Measurements from ENCODE around the gene DCAF8L2. TPM values are rescaled to one million over a fixed set of nuclear protein-coding genes. Genes with fewer than 3 reads are reported as not detected.

Gene DCAF8L2
- total and polyA plus RNA-seq, 2 donors (not counting 3 experiments of a cell fraction or from before 2014, with no cell fraction given): 0.15 to 0.36 TPM

GRCh38 chrX:27656581-27656980 lies 66.4 kb downstream of the DCAF8L2 start:
- dilution Hi-C loops (cut with MboI; ENCODE audit: extremely low pct_ligation_motif_present, low sequenced_read_pairs): no loop called here
- Histone ChIP-seq H3K4me1 (ENCODE audit: control insufficient read depth, extremely low read depth, insufficient read depth, low read length) (no peaks in the 10 kb centered on the region), H3K4me2 (ENCODE audit: insufficient read depth, low read length) (no peak overlapping the region), H3K27ac (ENCODE audit: insufficient read depth, low read depth, low read length) (no peak overlapping the region), H3K9me1 (replicated peaks; ENCODE audit: control insufficient read depth, extremely low read depth, insufficient read depth, low read length) (no peaks in the 10 kb centered on the region), H3K79me2 (ENCODE audit: control insufficient read depth, insufficient read depth, low read length) (no peaks in the 10 kb centered on the region), H2AFZ (ENCODE audit: low read depth, low read length) (no peak overlapping the region), H3K27me3 (ENCODE audit: control insufficient read depth in 2 of 2, insufficient read depth in 2 of 2, low read length in 2 of 2) (no peaks in the 10 kb centered on the region), H3K9ac (replicated peaks; ENCODE audit: extremely low read depth, insufficient read depth, low read length) (no peak overlapping the region), H3K4me3 (replicated peaks in 1 of 3; ENCODE audit: insufficient read depth in 1 of 3, low read depth in 1 of 3, low read length in 3 of 3) (no peak overlapping the region), H3K36me3 (ENCODE audit: control insufficient read depth in 2 of 2, extremely low read depth in 1 of 2, insufficient read depth in 2 of 2, low read length in 2 of 2) (no peaks in the 10 kb centered on the region), H3K9me3 (replicated peaks; ENCODE audit: control insufficient read depth, insufficient read depth, low read length) (no peaks in the 10 kb centered on the region), H4K20me1 (replicated peaks; ENCODE audit: control insufficient read depth, extremely low read depth, insufficient read depth, low read length) (no peaks in the 10 kb centered on the region)
- intact Hi-C loops (cut with micrococcal nuclease): no loop called here
- no peak for FAIRE-seq
- DNase-seq (ENCODE audit: low read depth, low spot score): no peak
- TF ChIP-seq GATA2 (IDR thresholded peaks at IDR 0.05; ENCODE audit: insufficient read depth, insufficient read length, low read depth, low read length) (no peak), POLR2AphosphoS5 (IDR thresholded peaks at IDR 0.05; ENCODE audit: insufficient read depth, low read depth, low read length) (no peak)
- BruUV-seq (replicated peaks): no TSS peak
- CTCF ChIA-PET: no interaction called here
- POLR2A ChIA-PET: no interaction called here

GRCh38 chrX:27660878-27661277 lies 70.7 kb downstream of the DCAF8L2 start:
- POLR2A ChIA-PET: no interaction called here
- Histone ChIP-seq H3K27me3 (ENCODE audit: control insufficient read depth in 2 of 2, insufficient read depth in 2 of 2, low read length in 2 of 2) (no peaks in the 10 kb centered on the region), H3K9me3 (replicated peaks; ENCODE audit: control insufficient read depth, insufficient read depth, low read length) (no peaks in the 10 kb centered on the region), H4K20me1 (replicated peaks; ENCODE audit: control insufficient read depth, extremely low read depth, insufficient read depth, low read length) (no peaks in the 10 kb centered on the region), H3K36me3 (ENCODE audit: control insufficient read depth in 2 of 2, extremely low read depth in 1 of 2, insufficient read depth in 2 of 2, low read length in 2 of 2) (no peaks in the 10 kb centered on the region), H3K27ac (ENCODE audit: insufficient read depth, low read depth, low read length) (no peak overlapping the region), H3K4me3 (replicated peaks in 1 of 3; ENCODE audit: insufficient read depth in 1 of 3, low read depth in 1 of 3, low read length in 3 of 3) (no peak overlapping the region), H2AFZ (ENCODE audit: low read depth, low read length) (no peak overlapping the region), H3K4me1 (ENCODE audit: control insufficient read depth, extremely low read depth, insufficient read depth, low read length) (no peaks in the 10 kb centered on the region), H3K9ac (replicated peaks; ENCODE audit: extremely low read depth, insufficient read depth, low read length) (no peak overlapping the region), H3K9me1 (replicated peaks; ENCODE audit: control insufficient read depth, extremely low read depth, insufficient read depth, low read length) (no peaks in the 10 kb centered on the region), H3K4me2 (ENCODE audit: insufficient read depth, low read length) (no peak overlapping the region), H3K79me2 (ENCODE audit: control insufficient read depth, insufficient read depth, low read length) (no peaks in the 10 kb centered on the region)
- TF ChIP-seq POLR2A (IDR thresholded peaks at IDR 0.05; ENCODE audit: low read depth, low read length) (no peak), EZH2 (IDR thresholded peaks at IDR 0.05; ENCODE audit: borderline replicate concordance, low read depth, low read length, severe bottlenecking) (no peak), FOS (IDR thresholded peaks at IDR 0.05; ENCODE audit: borderline replicate concordance, insufficient read depth, low read length) (no peak), MYC (IDR thresholded peaks at IDR 0.05; ENCODE audit: low read depth, low read length) (no peak), POLR2AphosphoS5 (IDR thresholded peaks at IDR 0.05; ENCODE audit: insufficient read depth, low read depth, low read length) (no peak), JUN (IDR thresholded peaks at IDR 0.05; ENCODE audit: borderline replicate concordance, insufficient read depth, insufficient read length, low read depth) (no peak), GATA2 (IDR thresholded peaks at IDR 0.05; ENCODE audit: insufficient read depth, insufficient read length, low read depth, low read length) (no peak)
- TF ChIP-seq, protein P1, sequence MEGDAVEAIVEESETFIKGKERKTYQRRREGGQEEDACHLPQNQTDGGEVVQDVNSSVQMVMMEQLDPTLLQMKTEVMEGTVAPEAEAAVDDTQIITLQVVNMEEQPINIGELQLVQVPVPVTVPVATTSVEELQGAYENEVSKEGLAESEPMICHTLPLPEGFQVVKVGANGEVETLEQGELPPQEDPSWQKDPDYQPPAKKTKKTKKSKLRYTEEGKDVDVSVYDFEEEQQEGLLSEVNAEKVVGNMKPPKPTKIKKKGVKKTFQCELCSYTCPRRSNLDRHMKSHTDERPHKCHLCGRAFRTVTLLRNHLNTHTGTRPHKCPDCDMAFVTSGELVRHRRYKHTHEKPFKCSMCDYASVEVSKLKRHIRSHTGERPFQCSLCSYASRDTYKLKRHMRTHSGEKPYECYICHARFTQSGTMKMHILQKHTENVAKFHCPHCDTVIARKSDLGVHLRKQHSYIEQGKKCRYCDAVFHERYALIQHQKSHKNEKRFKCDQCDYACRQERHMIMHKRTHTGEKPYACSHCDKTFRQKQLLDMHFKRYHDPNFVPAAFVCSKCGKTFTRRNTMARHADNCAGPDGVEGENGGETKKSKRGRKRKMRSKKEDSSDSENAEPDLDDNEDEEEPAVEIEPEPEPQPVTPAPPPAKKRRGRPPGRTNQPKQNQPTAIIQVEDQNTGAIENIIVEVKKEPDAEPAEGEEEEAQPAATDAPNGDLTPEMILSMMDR (IDR thresholded peaks at IDR 0.05; ENCODE audit: extremely low read depth in 1 of 2, insufficient read depth in 1 of 2, low read depth in 1 of 2, low read length in 2 of 2): no peak
- TF ChIP-seq, protein P2, sequence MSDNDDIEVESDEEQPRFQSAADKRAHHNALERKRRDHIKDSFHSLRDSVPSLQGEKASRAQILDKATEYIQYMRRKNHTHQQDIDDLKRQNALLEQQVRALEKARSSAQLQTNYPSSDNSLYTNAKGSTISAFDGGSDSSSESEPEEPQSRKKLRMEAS (IDR thresholded peaks at IDR 0.05; ENCODE audit: insufficient read depth, insufficient read length): no peak
- DNase-seq (ENCODE audit: low read depth, low spot score): no peak
- no peak for FAIRE-seq
- CTCF ChIA-PET: no interaction called here
- intact Hi-C loops (cut with micrococcal nuclease): no loop called here
- BruUV-seq (replicated peaks): no TSS peak
- dilution Hi-C loops (cut with MboI; ENCODE audit: extremely low pct_ligation_motif_present, low sequenced_read_pairs): no loop called here
